Stimulated activated CD4-positive, alpha-beta T cell treated with anti-CD3 and anti-CD28 coated beads, Interleukin-15, amount 100 ng/mL, for 1 hour (primary cell): ENCODE data around the gene SLC9A9.

Experiments used
- DNase-seq, 2 donors: peaks; one replicate each; pipeline ENCODE4 v3.0.0-alpha.2; 2020; ENCODE audit warnings: low read depth in 1 of 2, low spot score in 1 of 2

SLC9A9 gene

GRCh38 chr3:143848704-143849103 is 436 bp upstream of the SLC9A9 start:
- no peak for DNase-seq

DNA sequence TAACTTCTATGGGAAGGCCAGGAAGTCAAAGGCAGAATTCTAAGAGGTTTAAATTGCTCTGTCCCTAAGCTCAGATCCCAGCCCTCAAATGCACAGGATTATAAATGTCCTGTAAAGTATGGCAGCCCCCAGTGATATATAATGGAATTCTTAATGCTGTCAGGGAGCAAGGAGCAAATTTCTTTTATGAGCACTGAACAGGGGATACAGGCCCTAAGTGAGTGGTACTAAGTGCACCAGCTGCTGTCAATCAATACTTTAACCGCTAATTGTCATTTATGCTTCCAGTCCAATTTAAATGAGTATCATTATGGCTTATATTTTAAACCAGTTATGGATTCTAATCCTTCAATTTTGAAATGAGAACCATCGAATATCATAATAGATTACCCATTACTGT is 4.7 kb downstream of the SLC9A9 start:
- no peak for DNase-seq

DNA sequence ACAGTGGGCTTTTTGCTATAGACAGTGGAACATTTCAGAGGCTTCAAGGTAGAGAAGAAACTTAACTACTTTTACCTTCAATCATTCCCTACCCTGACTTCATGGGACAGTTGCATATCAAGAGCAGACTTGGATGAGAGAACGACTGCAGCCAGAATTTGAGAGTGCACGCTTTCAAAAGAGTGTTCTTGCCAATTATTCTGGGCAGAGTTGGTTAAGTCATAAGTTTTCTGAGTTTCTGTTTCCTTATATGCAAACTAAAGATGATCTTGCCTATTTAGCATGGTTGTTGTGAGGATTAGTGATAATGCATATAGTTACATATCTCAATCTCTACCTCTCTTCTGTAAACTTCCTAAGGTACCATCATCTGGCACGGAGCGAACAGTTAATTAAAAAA is 7.6 kb downstream of the SLC9A9 start:
- no peak for DNase-seq

- no peak for DNase-seq
Observed at GRCh38 chr3:143839980-143840379, 8.3 kb downstream of the SLC9A9 start.

GRCh38 chr3:143837076-143837475 is 11.2 kb downstream of the SLC9A9 start:
- DNase-seq, result no peak

GRCh38 chr3:143835312-143835711 is 13.0 kb downstream of the SLC9A9 start:
- DNase-seq, result no peak

- no peak for DNase-seq
Observed at GRCh38 chr3:143832433-143832832, 15.8 kb downstream of the SLC9A9 start.

GRCh38 chr3:143831994-143832393 is 16.3 kb downstream of the SLC9A9 start:
- no peak for DNase-seq

- no peak for DNase-seq
Observed at GRCh38 chr3:143831208-143831607, 17.1 kb downstream of the SLC9A9 start.

DNA sequence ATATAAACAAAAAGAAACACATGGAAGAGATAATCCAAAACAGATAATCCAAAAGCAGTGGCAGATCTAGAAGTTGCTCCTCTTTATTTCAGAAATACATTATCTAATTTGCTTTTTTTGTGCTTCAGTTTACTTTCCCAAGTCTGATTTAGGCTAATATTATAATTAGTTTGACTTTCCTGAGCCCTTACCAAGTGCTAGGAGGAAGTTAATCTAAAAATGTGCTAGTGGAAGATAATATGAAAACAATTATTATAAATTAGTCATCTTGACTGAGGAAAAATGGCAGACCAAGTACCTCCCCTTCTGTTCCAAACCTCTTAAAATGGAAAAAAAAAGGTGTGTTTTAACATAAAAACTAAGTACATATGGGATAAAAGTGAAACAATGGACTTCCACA is 17.5 kb downstream of the SLC9A9 start:
- no peak for DNase-seq

GRCh38 chr3:143830063-143830462 is 18.2 kb downstream of the SLC9A9 start:
- no peak for DNase-seq

DNA sequence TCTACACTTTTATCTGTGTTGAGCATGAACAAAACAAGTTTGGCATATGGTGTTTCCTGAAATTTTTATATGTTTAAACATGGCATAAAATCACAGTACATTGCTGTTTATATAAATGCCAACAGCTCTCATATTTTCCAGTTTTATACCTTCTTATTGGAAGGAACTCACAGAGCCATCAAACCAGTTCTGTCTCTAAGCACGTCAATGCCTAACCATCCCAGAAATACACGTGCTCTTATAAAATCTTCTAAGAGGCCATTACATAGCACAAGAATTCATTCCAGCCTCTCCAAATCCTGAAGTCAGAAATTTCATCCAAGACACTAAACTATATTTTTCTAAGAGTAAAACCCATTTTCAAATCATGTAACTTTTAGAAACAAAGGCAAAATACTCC is 20.8 kb downstream of the SLC9A9 start:
- no peak for DNase-seq

DNA sequence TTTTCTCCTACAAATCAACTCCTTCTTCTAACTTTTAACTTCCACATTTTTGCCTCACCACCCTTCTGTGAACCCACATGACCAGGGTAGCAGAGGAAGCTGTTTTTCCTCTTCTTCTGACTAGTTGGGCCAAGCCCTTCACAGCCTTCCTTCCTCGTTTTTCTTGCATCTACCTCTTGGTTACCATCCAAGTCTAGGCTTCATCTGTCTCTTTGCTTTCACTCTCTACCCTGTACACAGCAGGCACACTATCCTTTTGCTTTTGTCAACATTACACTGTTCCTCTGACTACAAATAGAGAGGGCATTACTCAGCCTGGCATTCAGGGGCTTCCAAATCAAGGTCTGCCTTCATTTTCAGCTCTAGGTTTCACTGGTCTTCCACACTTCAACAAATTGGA is 22.0 kb downstream of the SLC9A9 start:
- no peak for DNase-seq

DNA sequence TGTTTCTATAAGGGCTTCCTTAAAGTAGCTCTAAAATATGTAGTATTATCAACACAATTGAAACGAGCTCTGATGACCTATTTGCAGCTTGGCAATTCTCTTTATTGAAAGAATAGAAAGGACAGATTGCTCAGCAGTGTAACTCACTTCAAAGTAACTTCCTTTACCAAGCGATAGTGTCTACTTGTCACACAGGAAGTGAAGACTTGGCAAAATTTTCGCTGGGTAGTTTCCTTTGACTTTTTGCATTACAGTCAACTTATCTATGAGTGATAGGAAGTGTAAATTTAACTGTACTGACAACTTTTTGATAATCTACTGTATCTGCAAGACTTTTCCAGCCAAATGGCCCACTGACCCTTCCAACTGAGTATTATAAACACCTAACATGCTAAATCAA is 22.8 kb downstream of the SLC9A9 start:
- DNase-seq, result no peak

DNA sequence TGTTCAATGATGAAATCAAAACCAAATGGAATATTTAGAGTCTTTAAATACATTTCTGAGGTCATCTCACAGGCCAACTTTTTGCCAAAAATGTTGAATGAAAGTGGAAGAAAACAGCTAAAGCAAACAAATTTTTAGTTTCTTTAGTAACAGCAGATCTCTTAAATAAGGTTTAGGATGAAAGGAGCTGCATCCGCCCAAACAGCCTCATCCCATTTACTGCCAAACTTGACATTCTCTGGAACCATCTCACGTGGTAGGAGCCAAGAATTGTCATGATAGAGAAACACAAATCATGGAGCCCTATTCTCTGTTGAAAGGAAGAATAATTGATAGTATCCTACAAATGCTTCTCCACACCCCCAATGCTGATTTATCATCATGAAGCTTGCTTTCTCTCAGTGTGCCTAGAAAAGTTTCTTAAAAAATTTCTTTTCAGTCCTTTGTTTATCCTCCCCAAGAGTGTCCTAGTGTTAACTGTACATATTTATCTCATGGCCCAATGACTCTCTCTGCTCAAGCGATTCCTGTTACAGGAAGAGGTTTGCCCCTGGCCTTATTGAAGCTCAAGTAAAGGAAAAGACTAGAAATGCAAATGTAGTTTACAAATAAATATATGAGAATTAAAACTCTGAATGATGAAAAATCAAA is 23.4 kb downstream of the SLC9A9 start:
- DNase-seq, result no peak

DNA sequence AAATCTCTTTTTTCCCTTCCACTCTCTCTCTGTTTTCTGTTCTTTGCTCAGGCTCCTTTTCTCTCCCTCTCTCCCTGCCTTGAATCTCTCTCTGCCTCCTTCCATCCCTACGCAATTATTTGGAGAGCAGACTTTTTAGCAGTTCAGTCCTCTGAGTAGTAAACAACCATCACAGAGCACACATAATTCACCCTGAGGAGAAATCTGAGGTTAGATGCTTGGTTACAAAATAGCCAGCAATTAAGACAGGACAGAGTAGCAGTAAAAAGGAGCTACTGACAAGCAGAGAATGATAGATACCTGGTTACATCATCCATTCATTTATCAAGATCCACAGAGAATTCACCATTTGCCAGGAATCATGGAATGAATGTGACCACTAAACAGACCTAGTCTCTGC is 25.5 kb downstream of the SLC9A9 start:
- no peak for DNase-seq

DNA sequence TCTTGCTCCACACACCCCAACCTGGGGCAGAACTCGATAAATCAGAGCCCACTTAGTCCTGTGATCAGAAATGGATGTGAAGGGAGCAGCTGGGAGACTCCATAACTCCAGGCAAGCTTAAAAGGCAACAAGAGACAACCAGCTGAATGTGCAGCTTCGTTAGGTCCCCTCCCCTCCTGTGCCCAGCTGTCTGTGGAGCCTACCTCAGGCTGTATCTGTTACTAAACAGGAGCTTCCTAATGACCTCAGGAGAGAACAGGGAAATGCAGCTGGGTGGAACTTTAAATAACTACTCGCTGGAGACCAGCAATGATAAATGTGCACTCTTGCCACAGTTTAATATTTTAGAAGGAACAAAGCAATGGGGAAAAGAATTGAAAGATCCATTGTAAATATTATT is 25.9 kb downstream of the SLC9A9 start:
- no peak for DNase-seq

DNA sequence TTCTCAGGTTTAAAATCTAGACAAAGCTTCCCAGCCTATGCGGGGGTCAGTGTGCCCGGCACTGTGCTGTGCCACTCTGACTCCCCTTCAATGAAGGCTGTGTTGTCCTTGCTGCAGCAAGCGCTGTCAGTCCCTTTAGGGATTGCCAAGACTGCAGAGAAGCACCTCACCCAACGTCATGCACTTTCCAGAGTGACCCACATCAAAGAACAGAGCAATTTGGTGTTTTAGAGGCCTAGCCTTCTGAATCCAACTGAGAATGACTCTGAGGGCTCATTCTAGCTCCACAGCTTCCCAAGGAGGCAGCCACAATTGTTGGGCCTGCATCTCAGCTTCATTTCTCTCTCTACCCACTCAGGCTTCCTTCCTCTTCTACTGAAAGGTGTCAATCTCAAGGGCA is 26.4 kb downstream of the SLC9A9 start:
- no peak for DNase-seq

GRCh38 chr3:143820466-143821221 is 27.6 kb downstream of the SLC9A9 start:
- DNase-seq, result no peak

DNA sequence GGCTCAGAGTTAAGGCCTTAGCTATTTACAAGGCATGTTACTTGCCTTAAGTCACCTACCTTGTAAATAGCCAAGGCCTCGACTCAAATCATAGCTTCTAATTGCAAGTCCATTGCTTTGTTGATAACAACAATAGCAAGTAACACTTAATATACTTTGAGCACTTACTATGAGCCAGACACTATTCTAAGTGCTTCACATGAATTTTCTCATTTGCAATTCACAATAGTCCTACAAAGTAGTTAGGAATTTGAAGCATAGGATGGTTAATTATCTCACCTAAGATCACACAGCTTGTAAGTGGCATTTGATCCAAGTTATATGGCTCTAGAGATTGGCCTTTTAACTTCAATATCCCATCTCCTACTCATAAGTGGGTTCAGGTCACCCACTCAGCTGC is 28.4 kb downstream of the SLC9A9 start:
- no peak for DNase-seq

- no peak for DNase-seq
Observed at GRCh38 chr3:143814443-143814889, 33.8 kb downstream of the SLC9A9 start.

GRCh38 chr3:143812481-143812880 is 35.8 kb downstream of the SLC9A9 start:
- no peak for DNase-seq

DNA sequence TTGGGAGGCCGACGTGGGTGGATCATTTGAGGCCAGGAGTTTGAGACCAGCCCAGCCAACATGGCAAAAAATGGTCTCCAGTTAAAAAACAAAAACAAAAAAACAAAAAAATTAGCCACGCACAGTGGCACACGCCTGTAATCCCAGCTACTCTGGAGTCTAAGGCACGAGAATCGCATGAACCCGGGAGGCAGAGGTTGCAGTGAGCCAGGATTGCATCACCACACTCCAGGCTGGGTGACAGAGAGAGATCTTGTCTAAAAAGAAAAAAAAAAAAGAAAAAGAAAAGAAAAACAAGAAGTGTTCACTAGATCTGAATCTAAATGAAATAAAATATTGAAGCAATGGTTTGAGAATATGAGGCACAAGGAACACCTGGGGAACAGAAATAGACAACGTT is 36.7 kb downstream of the SLC9A9 start:
- DNase-seq, result no peak
